HepG2 (cell line): ENCODE data around the gene PROC. TPM values are rescaled to one million over a fixed set of nuclear protein-coding genes. Genes with fewer than 3 reads are reported as not detected.

ENCODE experiments used
- BRD4 ChIP-seq: sonication (generic); formaldehyde crosslinking; IDR thresholded peaks from 2 replicates; pipeline ENCODE4 v1.4.0; 2020; ENCODE audit warnings: missing genetic modification reagents
- CREB1 ChIP-seq, 2 experiments: fragments of 450-650 bp in 1 of 2; IDR thresholded peaks; 2 replicates each; pipeline ENCODE4 v1.6.1; 2016 to 2017; ENCODE audit warnings: control low read depth in 1 of 2, mild to moderate bottlenecking in 1 of 2, missing compliant biosample characterization in 1 of 2, missing genetic modification characterization in 1 of 2
- FOXA3 ChIP-seq: IDR thresholded peaks from 2 replicates; pipeline ENCODE4 v1.6.1; 2016; ENCODE audit warnings: missing genetic modification reagents, missing compliant biosample characterization
- HOXD1 ChIP-seq: sonication (generic); formaldehyde crosslinking; IDR thresholded peaks from 2 replicates; pipeline ENCODE4 v1.5.0; 2020; ENCODE audit warnings: missing genetic modification reagents
- NFE2L2 ChIP-seq: fragments of 150-350 bp; IDR thresholded peaks from 2 replicates; pipeline ENCODE4 v1.6.1; 2014; ENCODE audit warnings: low read length
- NR2F1 ChIP-seq, 2 experiments: fragments of 450-650 bp in 1 of 2; formaldehyde crosslinking in 1 of 2; IDR thresholded peaks; 2 replicates each; pipeline versions ENCODE4 v1.5.0 to v1.6.1; 2016 to 2020; ENCODE audit warnings: mild to moderate bottlenecking in 1 of 2, missing compliant biosample characterization in 1 of 2, missing genetic modification reagents in 1 of 2, moderate library complexity in 1 of 2
- RFX3 ChIP-seq: IDR thresholded peaks from 2 replicates; pipeline ENCODE4 v1.6.1; 2016; ENCODE audit warnings: missing biosample characterization, missing genetic modification reagents
- THAP11 ChIP-seq: IDR thresholded peaks from 2 replicates; pipeline ENCODE4 v1.6.1; 2016; ENCODE audit warnings: missing biosample characterization, missing genetic modification reagents
- ZFAT ChIP-seq: sonication (generic); formaldehyde crosslinking; conservative IDR thresholded peaks from 2 replicates; pipeline ENCODE4 v1.8.1; 2023; ENCODE audit warnings: missing genetic modification reagents, inconsistent platforms
- ZNF121 ChIP-seq: sonication (generic); formaldehyde crosslinking; IDR thresholded peaks from 2 replicates; pipeline ENCODE4 v1.5.0; 2020; ENCODE audit warnings: mild to moderate bottlenecking, missing genetic modification reagents
- ZNF225 ChIP-seq: sonication (generic); formaldehyde crosslinking; IDR thresholded peaks from 2 replicates; pipeline ENCODE4 v1.4.0; 2020; ENCODE audit warnings: mild to moderate bottlenecking, missing genetic modification reagents
- ZNF274 ChIP-seq: sonication (generic); formaldehyde crosslinking; IDR thresholded peaks from 2 replicates; pipeline ENCODE4 v1.5.1; 2020; ENCODE audit warnings: mild to moderate bottlenecking, missing genetic modification reagents
- ZNF329 ChIP-seq: sonication (generic); formaldehyde crosslinking; IDR thresholded peaks from 2 replicates; pipeline ENCODE4 v1.9.0; 2021; ENCODE audit warnings: low read depth, mild to moderate bottlenecking, missing genetic modification reagents
- ZNF598 ChIP-seq: sonication (generic); formaldehyde crosslinking; IDR thresholded peaks from 2 replicates; pipeline ENCODE4 v1.5.1; 2020; ENCODE audit warnings: mild to moderate bottlenecking, missing genetic modification reagents, borderline replicate concordance
- ZNF839 ChIP-seq: sonication (generic); formaldehyde crosslinking; IDR thresholded peaks from 2 replicates; pipeline ENCODE4 v1.4.0; 2020; ENCODE audit warnings: missing genetic modification reagents, mild to moderate bottlenecking, borderline replicate concordance
- polyA plus RNA-seq, 8 experiments: library from polyadenylated mRNA; depleted of rRNA in 3 of 8; stranded (reverse) in 7 of 8; unstranded in 1 of 8; fragments of >200 nt; fragmentation: Illumina TruSeq in 4 of 8; extraction: Trizol in 4 of 8; gene quantifications; 2 replicates each; pipeline versions ENCODE4 v1.2.1 to v1.2.3, GENCODE V29; 2011 to 2016; ENCODE audit warnings: low read depth in 4 of 8, missing spikeins in 1 of 8, mixed read lengths in 1 of 8; ENCODE audit not compliant: insufficient read depth in 1 of 8
- total RNA-seq, 5 experiments: library from RNA; depleted of rRNA; stranded (reverse); fragments of >200 nt; fragmentation: Illumina TruSeq; extraction: Trizol; gene quantifications; 2 replicates each; pipeline ENCODE4 v1.2.3, GENCODE V29; 2016; ENCODE audit warnings: low read depth in 1 of 5
- TF ChIP-seq, protein P1 (sequence below): sonication (generic); formaldehyde crosslinking; IDR thresholded peaks from 2 replicates; pipeline ENCODE4 v1.5.0; 2020; ENCODE audit warnings: missing genetic modification reagents
- TF ChIP-seq, protein P2 (sequence below): sonication (generic); formaldehyde crosslinking; IDR thresholded peaks from 2 replicates; pipeline ENCODE4 v1.4.0; 2020; ENCODE audit warnings: mild to moderate bottlenecking, missing genetic modification reagents
- TF ChIP-seq, protein P3 (sequence below): IDR thresholded peaks from 2 replicates; pipeline ENCODE4 v1.6.1; 2012; ENCODE audit warnings: low read depth, low read length, improper control_type of control experiment
- TF ChIP-seq, protein P4 (sequence below): sonication (generic); formaldehyde crosslinking; IDR thresholded peaks from 2 replicates; pipeline ENCODE4 v1.4.0; 2020; ENCODE audit warnings: missing genetic modification reagents
- TF ChIP-seq, protein P5 (sequence below): sonication (generic); formaldehyde crosslinking; IDR thresholded peaks from 2 replicates; pipeline ENCODE4 v1.4.0; 2020; ENCODE audit warnings: mild to moderate bottlenecking, missing genetic modification reagents

PROC gene
- total and polyA plus RNA-seq, 2 of the 13 experiments (the other 11 are each of a cell fraction or from before 2014, with no cell fraction given), result 134 to 185 TPM

DNA sequence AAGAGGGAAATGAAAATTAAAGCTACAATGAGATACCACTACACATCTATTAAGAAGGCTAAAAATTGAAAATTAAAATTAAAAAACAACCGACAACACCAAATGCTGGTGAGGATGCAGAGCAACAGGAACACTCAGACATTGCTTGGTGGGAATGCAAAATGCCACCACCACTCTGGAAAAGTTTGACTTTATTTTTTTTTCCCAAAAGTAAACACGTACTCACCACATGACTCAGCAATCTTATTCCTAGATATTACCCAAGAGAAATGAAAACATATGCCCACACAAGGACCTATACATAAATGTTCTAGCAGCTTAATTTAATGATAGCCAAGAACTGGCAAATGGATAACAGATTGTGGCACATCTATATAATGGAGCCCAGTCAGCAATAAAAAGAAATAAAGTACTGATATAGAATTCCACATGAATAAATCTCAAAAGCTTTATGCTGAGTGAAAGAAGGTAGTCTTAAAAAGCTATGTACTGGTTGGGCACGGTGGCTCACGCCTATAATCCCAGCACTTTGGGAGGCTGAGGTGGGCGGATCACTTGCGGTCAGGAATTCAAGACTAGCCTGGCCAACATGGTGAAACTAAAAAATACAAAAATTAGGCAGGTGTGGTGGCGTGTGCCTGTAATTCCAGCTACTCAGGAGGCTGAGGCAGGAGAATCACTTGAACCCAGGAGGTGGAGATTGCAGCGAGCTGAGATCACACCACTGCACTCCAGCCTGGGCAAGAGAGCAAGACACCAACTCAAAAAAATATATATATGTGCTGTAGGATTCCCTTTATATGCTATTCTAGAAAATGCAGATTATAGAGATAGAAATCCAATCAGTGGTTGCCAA is 4.2 kb upstream of the PROC start (continued):
- TF ChIP-seq, protein P1, sequence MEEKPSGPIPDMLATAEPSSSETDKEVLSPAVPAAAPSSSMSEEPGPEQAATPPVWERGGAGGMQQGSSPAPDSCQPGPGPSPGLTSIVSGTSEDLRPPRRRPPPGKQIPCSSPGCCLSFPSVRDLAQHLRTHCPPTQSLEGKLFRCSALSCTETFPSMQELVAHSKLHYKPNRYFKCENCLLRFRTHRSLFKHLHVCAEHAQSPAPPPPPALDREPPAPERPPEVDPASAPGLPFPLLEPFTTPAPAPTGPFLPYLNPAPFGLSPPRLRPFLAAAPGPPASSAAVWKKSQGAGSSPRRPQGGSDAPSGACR, result peak; percentile 65; the same call in 1 of the 2 replicates
- TF ChIP-seq ZFAT (CRISPR knock-in tag) (no peak), HOXD1 (CRISPR knock-in tag) (no peak), NFE2L2 (peak; percentile 100), ZNF225 (CRISPR knock-in tag) (no peak), NR2F1 (CRISPR knock-in tag; IDR thresholded peaks at IDR 0.05) (peak in 1 of 2 experiments; percentile 24; a peak in 1 of 4 replicates), ZNF329 (CRISPR knock-in tag) (no peak), ZNF598 (no peak), ZNF839 (CRISPR knock-in tag) (no peak), ZNF274 (CRISPR knock-in tag) (no peak), BRD4 (CRISPR knock-in tag) (no peak), FOXA3 (peak; percentile 96), RFX3 (no peak), THAP11 (CRISPR knock-in tag) (peak; percentile 54; the same call in 1 of the 2 replicates), CREB1 (IDR thresholded peaks at IDR 0.05) (no peak), CREB1 (CRISPR knock-in tag; IDR thresholded peaks at IDR 0.05) (peak; percentile 11; the same call in 1 of the 2 replicates), ZNF121 (CRISPR knock-in tag) (peak; percentile 88)
- TF ChIP-seq, protein P2, sequence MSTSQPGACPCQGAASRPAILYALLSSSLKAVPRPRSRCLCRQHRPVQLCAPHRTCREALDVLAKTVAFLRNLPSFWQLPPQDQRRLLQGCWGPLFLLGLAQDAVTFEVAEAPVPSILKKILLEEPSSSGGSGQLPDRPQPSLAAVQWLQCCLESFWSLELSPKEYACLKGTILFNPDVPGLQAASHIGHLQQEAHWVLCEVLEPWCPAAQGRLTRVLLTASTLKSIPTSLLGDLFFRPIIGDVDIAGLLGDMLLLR, result no peak
- TF ChIP-seq, protein P3, sequence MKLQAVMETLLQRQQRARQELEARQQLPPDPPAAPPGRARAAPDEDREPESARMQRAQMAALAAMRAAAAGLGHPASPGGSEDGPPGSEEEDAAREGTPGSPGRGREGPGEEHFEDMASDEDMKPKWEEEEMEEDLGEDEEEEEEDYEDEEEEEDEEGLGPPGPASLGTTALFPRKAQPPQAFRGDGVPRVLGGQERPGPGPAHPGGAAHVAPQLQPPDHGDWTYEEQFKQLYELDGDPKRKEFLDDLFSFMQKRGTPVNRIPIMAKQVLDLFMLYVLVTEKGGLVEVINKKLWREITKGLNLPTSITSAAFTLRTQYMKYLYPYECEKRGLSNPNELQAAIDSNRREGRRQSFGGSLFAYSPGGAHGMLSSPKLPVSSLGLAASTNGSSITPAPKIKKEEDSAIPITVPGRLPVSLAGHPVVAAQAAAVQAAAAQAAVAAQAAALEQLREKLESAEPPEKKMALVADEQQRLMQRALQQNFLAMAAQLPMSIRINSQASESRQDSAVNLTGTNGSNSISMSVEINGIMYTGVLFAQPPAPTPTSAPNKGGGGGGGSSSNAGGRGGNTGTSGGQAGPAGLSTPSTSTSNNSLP, result peak; percentile 83
- TF ChIP-seq, protein P4, sequence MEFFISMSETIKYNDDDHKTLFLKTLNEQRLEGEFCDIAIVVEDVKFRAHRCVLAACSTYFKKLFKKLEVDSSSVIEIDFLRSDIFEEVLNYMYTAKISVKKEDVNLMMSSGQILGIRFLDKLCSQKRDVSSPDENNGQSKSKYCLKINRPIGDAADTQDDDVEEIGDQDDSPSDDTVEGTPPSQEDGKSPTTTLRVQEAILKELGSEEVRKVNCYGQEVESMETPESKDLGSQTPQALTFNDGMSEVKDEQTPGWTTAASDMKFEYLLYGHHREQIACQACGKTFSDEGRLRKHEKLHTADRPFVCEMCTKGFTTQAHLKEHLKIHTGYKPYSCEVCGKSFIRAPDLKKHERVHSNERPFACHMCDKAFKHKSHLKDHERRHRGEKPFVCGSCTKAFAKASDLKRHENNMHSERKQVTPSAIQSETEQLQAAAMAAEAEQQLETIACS (CRISPR knock-in tag), result no peak
- TF ChIP-seq, protein P5, sequence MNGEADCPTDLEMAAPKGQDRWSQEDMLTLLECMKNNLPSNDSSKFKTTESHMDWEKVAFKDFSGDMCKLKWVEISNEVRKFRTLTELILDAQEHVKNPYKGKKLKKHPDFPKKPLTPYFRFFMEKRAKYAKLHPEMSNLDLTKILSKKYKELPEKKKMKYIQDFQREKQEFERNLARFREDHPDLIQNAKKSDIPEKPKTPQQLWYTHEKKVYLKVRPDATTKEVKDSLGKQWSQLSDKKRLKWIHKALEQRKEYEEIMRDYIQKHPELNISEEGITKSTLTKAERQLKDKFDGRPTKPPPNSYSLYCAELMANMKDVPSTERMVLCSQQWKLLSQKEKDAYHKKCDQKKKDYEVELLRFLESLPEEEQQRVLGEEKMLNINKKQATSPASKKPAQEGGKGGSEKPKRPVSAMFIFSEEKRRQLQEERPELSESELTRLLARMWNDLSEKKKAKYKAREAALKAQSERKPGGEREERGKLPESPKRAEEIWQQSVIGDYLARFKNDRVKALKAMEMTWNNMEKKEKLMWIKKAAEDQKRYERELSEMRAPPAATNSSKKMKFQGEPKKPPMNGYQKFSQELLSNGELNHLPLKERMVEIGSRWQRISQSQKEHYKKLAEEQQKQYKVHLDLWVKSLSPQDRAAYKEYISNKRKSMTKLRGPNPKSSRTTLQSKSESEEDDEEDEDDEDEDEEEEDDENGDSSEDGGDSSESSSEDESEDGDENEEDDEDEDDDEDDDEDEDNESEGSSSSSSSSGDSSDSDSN, result no peak
